Erythroblast (primary cell): Measurements from ENCODE around the gene SLITRK3.

Experiments
- GATA1 ChIP-seq: IDR thresholded peaks from 2 replicates; pipeline ENCODE4 v1.6.1; 2011; ENCODE audit warnings: low read depth, mild to moderate bottlenecking, control low read depth, low read length, moderate library complexity
- POLR2A ChIP-seq: IDR thresholded peaks from 2 replicates; pipeline ENCODE4 v1.6.1; 2011; ENCODE audit warnings: mild to moderate bottlenecking, low read length

GRCh38 chr3:165194511-165195240 lies 1.5 kb downstream of the SLITRK3 start:
- TF ChIP-seq POLR2A (no peak), GATA1 (no peak)
